ENCODE data around the gene TSSC4.

DNA sequence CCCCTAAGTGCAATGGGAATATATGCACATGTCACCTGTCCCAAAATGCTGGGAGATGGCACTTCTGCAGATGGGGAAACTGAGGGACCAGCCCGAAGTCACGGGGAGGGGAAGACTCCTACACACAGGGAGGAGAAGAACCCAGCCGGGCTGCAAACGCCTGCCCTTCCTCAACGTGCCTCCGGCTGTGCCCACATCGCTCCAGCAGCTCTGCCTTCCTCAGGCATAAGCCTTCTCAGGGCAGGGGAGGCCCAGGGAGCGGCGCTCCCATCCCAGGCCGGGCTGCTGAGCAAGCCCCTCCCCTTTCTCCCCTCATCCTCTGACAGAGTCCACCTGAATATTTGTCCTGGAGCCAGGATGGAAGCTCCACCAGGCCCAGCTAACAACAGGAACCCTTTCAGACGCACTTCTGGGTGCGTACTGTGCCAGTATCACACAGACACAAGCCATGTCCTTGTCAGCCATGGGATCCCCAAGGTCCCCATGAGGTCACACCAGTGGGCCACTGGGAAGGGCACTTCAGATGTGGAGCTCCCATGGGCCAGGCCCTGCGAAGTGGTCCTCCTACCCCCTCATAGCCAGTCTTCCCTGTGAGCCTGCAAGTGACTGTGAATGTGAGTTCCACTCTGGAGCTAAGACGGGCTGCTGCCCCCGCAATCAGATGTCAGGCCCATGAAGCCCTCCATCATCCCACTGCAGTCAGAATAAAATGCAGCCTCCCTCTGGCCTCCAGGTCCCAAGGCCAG lies 25.9 kb upstream of the TSSC4 start:
- TF ChIP-seq, protein P1, sequence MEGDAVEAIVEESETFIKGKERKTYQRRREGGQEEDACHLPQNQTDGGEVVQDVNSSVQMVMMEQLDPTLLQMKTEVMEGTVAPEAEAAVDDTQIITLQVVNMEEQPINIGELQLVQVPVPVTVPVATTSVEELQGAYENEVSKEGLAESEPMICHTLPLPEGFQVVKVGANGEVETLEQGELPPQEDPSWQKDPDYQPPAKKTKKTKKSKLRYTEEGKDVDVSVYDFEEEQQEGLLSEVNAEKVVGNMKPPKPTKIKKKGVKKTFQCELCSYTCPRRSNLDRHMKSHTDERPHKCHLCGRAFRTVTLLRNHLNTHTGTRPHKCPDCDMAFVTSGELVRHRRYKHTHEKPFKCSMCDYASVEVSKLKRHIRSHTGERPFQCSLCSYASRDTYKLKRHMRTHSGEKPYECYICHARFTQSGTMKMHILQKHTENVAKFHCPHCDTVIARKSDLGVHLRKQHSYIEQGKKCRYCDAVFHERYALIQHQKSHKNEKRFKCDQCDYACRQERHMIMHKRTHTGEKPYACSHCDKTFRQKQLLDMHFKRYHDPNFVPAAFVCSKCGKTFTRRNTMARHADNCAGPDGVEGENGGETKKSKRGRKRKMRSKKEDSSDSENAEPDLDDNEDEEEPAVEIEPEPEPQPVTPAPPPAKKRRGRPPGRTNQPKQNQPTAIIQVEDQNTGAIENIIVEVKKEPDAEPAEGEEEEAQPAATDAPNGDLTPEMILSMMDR (conservative IDR thresholded peaks at IDR 0.05) = no peak
- no peak for TF ChIP-seq EZH2 (IDR thresholded peaks at IDR 0.05; ENCODE audit: low read depth)

Measured in PC-9 (cell line).